HFFc6 (cell line): ENCODE data around the gene PTPRM. TPM values are rescaled to one million over a fixed set of nuclear protein-coding genes. Genes with fewer than 3 reads are reported as not detected.
A peak's percentile ranks its signal among the peaks of the same experiment; 100 is the strongest.

Experiments
- DNase-seq: peaks from one replicate; pipeline ENCODE4 v3.0.0-alpha.2; 2018
- H3K27ac Mint-ChIP-seq: 2 replicates; pipeline ENCODE4 v1.8.0; 2020; ENCODE audit warnings: mild to moderate bottlenecking, mixed read lengths
- H3K27me3 Mint-ChIP-seq: 2 replicates; pipeline ENCODE4 v1.8.0; 2021; ENCODE audit warnings: mild to moderate bottlenecking, moderate library complexity, mixed read lengths; ENCODE audit not compliant: insufficient read depth
- H3K36me3 Mint-ChIP-seq: 2 replicates; pipeline ENCODE4 v1.8.0; 2021; ENCODE audit warnings: low read depth, mixed read lengths
- H3K4me1 Mint-ChIP-seq: 2 replicates; pipeline ENCODE4 v1.8.0; 2020; ENCODE audit warnings: low read depth, mixed read lengths
- H3K4me3 Mint-ChIP-seq: 2 replicates; pipeline ENCODE4 v1.8.0; 2020; ENCODE audit warnings: mild to moderate bottlenecking, moderate library complexity, mixed read lengths
- H3K9me3 Mint-ChIP-seq: 2 replicates; pipeline ENCODE4 v1.8.0; 2020; ENCODE audit warnings: mild to moderate bottlenecking, mixed read lengths
- CTCF ChIP-seq: fragments of 200-600 bp; sonication (generic); IDR thresholded peaks from 2 replicates; pipeline ENCODE4 v1.5.0; 2021; ENCODE audit warnings: antibody characterized with exemption, mild to moderate bottlenecking
- total RNA-seq, 6 experiments: library from RNA; stranded (reverse); fragmentation: NEBNext Ultra II Directional; extraction: Animal tissue kit (Norgen Biotek cat#: 25700); gene quantifications; 2 replicates in 1 of 6; 3 replicates in 5 of 6; pipeline ENCODE4 v1.2.3, GENCODE V29; 2021

Gene PTPRM
- total RNA-seq, 6 experiments from 2014 or later: 39.4 to 49.8 (median 43.8) TPM

DNA sequence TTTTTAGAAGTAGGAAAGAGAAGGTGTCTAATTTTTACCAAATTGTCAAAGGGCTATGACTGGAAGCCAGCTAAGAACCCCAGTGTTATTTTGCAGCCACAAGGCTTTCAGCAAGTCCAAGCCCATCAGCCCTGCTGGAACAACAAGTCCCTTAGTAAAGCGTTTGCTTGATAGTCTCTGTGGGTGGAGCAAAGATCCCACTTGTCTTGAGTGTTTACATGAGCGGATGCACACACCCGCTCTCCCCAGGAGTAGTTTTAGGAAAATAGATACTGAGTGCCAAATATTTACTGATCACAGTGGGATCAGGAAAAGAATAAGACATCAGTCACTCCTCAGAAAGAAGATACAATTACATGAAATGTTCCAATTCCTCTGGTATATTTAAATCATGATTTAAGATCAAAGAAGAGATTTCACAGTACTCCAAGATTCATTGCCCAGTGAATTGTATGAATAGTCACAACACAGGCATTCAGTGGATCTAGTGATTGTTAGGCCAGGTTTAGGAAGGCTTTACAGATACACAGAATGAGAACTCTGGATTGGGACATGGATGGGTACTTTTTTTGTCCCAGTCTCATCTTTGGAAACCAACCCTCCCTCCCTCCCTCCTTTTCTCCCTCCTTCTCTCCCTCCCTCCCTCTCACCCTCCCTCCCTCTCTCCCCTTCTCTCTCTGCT lies 514.9 kb downstream of the PTPRM start:
- H3K4me1 Mint-ChIP-seq: peaks cover 17% of the 10 kb centered on the region
- H3K27me3 Mint-ChIP-seq: no peaks in the 10 kb centered on the region
- H3K36me3 Mint-ChIP-seq: no peaks in the 10 kb centered on the region
- TF ChIP-seq CTCF: no peak
- DNase-seq: no peak
- H3K4me3 Mint-ChIP-seq: no peak overlapping the region
- H3K9me3 Mint-ChIP-seq: no peaks in the 10 kb centered on the region
- no peak overlapping the region for H3K27ac Mint-ChIP-seq

- Mint-ChIP-seq H3K27me3 (no peaks in the 10 kb centered on the region), H3K36me3 (no peaks in the 10 kb centered on the region), H3K4me1 (peaks cover 17% of the 10 kb centered on the region), H3K27ac (no peak overlapping the region), H3K4me3 (no peak overlapping the region), H3K9me3 (no peaks in the 10 kb centered on the region)
- peak; percentile 45 for DNase-seq
- TF ChIP-seq CTCF: peak; percentile 83
These were observed 517.0 kb downstream of the PTPRM start for GRCh38 chr18:8084160-8084559.

- Mint-ChIP-seq H3K4me3 (no peak overlapping the region), H3K27me3 (no peaks in the 10 kb centered on the region), H3K27ac (no peak overlapping the region), H3K36me3 (no peaks in the 10 kb centered on the region), H3K9me3 (no peaks in the 10 kb centered on the region), H3K4me1 (peaks cover 17% of the 10 kb centered on the region)
- TF ChIP-seq CTCF: no peak
- no peak for DNase-seq
These were observed 521.5 kb downstream of the PTPRM start for GRCh38 chr18:8088626-8089025.

DNA sequence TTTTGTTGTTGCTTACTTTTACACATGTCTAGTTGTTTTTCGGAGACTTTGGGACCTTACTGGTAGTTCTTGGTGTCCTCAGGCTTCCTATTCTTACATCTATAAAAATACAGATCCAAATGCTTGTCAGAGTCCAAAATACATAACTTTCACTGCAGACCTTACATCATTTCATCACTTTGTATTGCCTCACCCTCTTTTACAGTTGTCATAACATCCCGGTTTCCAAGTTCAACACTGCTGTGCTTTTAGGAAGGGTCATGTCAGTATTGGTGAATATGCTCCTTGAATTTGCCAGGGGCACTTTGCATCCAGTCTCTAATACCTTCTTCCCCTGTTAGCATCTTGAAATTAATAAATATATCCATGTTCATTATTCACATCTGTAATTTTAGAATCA lies 523.9 kb downstream of the PTPRM start:
- Mint-ChIP-seq H3K36me3 (no peaks in the 10 kb centered on the region), H3K27ac (no peak overlapping the region), H3K9me3 (no peaks in the 10 kb centered on the region), H3K4me3 (no peak overlapping the region), H3K4me1 (no peaks in the 10 kb centered on the region), H3K27me3 (no peaks in the 10 kb centered on the region)
- TF ChIP-seq CTCF: no peak
- no peak for DNase-seq

GRCh38 chr18:8095947-8096570 lies 528.9 kb downstream of the PTPRM start:
- H3K4me3 Mint-ChIP-seq: no peak overlapping the region

More at GRCh38 chr18:8095947-8096570, 528.9 kb downstream of the PTPRM start:
- Mint-ChIP-seq H3K27me3 (no peaks in the 10 kb centered on the region), H3K36me3 (no peaks in the 10 kb centered on the region; the same call in 1 of the 2 replicates), H3K4me1 (no peaks in the 10 kb centered on the region), H3K9me3 (no peaks in the 10 kb centered on the region), H3K27ac (no peak overlapping the region)
- no peak for DNase-seq
- TF ChIP-seq CTCF: no peak
